SJSA1 (cell line): ENCODE data around the gene TCEA2. TPM values are rescaled to one million over a fixed set of nuclear protein-coding genes. Genes with fewer than 3 reads are reported as not detected.

Source experiments
- DNase-seq, 2 experiments: peaks; one replicate each; pipeline ENCODE4 v3.0.0-alpha.2; 2015 to 2020; ENCODE audit warnings: low spot score in 2 of 2, low read depth in 1 of 2
- H3K27ac ChIP-seq: fragments of 250-450 bp; sonication (Bioruptor Pico); 2 replicates; pipeline ENCODE4 v1.5.1; 2020; ENCODE audit warnings: mild to moderate bottlenecking, moderate library complexity
- H3K27me3 ChIP-seq: fragments of 250-450 bp; sonication (Bioruptor Pico); replicated peaks from 2 replicates; pipeline ENCODE4 v1.5.1; 2020; ENCODE audit warnings: mild to moderate bottlenecking, moderate library complexity
- H3K36me3 ChIP-seq: fragments of 250-450 bp; sonication (Bioruptor Pico); 2 replicates; pipeline ENCODE4 v1.5.1; 2020; ENCODE audit warnings: mild to moderate bottlenecking
- H3K4me1 ChIP-seq: fragments of 250-450 bp; sonication (Bioruptor Pico); replicated peaks from 2 replicates; pipeline ENCODE4 v1.6.1; 2021; ENCODE audit warnings: mild to moderate bottlenecking
- H3K4me3 ChIP-seq: fragments of 250-450 bp; sonication (Bioruptor Pico); 2 replicates; pipeline ENCODE4 v1.5.1; 2020; ENCODE audit warnings: mild to moderate bottlenecking
- H3K9me3 ChIP-seq: fragments of 250-450 bp; sonication (Bioruptor Pico); replicated peaks from 2 replicates; pipeline ENCODE4 v1.5.1; 2020; ENCODE audit warnings: mild to moderate bottlenecking
- total RNA-seq: library from RNA; depleted of rRNA; stranded (reverse); fragments of >200 nt; shearing (Covaris generic); gene quantifications from 2 replicates; pipeline ENCODE4 v1.2.3, GENCODE V29; 2014

Gene TCEA2
- total RNA-seq, 1 experiment from 2014 or later = 120 TPM

- no peak for DNase-seq
- no peak overlapping the region for H3K4me3 ChIP-seq
- peaks cover 2% of the 10 kb centered on the region; the same call in 1 of the 2 replicates for H3K27me3 ChIP-seq
Observed at GRCh38 chr20:64077876-64078551, 15.0 kb downstream of the TCEA2 start.

GRCh38 chr20:64078934-64079272 lies 15.9 kb downstream of the TCEA2 start:
- DNase-seq = no peak
- Histone ChIP-seq H3K36me3 (peaks cover 14% of the 10 kb centered on the region), H3K27me3 (peaks cover 10% of the 10 kb centered on the region), H3K4me3 (peak overlapping the region; percentile 60), H3K9me3 (no peaks in the 10 kb centered on the region), H3K4me1 (peaks cover 48% of the 10 kb centered on the region), H3K27ac (no peak overlapping the region)

More at GRCh38 chr20:64077876-64078551, 15.0 kb downstream of the TCEA2 start:
- no peak overlapping the region for H3K27ac ChIP-seq
- peaks cover 39% of the 10 kb centered on the region for H3K4me1 ChIP-seq
- no peaks in the 10 kb centered on the region for H3K9me3 ChIP-seq
- peaks cover 22% of the 10 kb centered on the region for H3K36me3 ChIP-seq

DNA sequence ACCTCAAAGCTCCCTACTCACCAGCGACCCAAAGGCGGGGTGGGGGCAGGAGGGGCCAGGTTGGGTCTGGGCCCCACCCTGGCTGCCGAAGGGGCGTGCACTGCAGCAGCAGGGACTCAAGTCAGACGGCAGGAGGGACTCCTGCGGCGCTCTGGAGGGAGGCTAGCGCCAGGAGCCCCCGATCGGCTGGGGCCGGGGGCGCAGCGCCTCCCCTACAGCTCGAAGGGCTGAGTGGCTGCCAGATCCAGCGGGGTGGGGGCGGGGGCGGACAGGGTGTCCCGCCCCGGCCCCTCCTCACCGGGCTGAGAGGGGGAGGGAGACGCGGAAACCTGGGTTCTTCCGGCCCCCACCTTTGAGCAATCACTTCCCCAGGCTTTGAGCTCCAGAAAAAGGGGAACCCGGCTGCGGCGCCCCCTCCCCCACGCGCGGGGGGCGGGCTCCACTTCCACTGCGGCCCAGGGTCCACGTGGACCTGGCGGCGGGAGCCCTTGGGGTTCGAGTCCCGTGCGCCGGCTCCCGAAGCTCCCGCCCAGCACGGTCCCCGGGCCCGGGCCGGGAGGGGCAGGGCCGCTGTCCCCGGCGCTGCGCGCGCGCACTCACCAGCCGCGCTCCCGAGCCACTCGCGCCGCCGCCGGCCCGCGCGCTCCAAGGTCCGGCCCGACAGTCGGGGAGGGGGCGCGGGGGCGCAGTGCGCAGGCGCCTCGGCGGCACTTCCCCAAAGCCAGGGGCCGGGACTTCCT lies 16.4 kb downstream of the TCEA2 start, which contains the start of gene RGS19:
RGS19 (minus strand) TSS at position 246 of the 740 bp plus-strand sequence. CDS start 2,632 bp downstream, outside the sequence.
- H3K36me3 ChIP-seq = peaks cover 8% of the 10 kb centered on the region
- DNase-seq = peak; percentile 62 to 68
- peaks cover 47% of the 10 kb centered on the region for H3K4me1 ChIP-seq
- no peaks in the 10 kb centered on the region for H3K9me3 ChIP-seq
- peak within 1 kb of the TSS; percentile 60 for H3K4me3 ChIP-seq
- peaks cover 16% of the 10 kb centered on the region for H3K27me3 ChIP-seq
- H3K27ac ChIP-seq = no peak within 1 kb of the TSS

- H3K27me3 ChIP-seq = peaks cover 24% of the 10 kb centered on the region
- peaks cover 39% of the 10 kb centered on the region for H3K4me1 ChIP-seq
- DNase-seq = no peak
- H3K4me3 ChIP-seq = peak within 1 kb of the TSS; percentile 60
- peaks cover 5% of the 10 kb centered on the region; the same call in 1 of the 2 replicates for H3K36me3 ChIP-seq
- no peaks in the 10 kb centered on the region for H3K9me3 ChIP-seq
- H3K27ac ChIP-seq = no peak within 1 kb of the TSS
Observed at GRCh38 chr20:64080013-64080812, 17.2 kb downstream of the TCEA2 start, which contains the start of gene OPRL1. Gene OPRL1 (plus strand): TSS chr20:64080082. CDS start chr20:64092721, 12,639 bp downstream.

DNA sequence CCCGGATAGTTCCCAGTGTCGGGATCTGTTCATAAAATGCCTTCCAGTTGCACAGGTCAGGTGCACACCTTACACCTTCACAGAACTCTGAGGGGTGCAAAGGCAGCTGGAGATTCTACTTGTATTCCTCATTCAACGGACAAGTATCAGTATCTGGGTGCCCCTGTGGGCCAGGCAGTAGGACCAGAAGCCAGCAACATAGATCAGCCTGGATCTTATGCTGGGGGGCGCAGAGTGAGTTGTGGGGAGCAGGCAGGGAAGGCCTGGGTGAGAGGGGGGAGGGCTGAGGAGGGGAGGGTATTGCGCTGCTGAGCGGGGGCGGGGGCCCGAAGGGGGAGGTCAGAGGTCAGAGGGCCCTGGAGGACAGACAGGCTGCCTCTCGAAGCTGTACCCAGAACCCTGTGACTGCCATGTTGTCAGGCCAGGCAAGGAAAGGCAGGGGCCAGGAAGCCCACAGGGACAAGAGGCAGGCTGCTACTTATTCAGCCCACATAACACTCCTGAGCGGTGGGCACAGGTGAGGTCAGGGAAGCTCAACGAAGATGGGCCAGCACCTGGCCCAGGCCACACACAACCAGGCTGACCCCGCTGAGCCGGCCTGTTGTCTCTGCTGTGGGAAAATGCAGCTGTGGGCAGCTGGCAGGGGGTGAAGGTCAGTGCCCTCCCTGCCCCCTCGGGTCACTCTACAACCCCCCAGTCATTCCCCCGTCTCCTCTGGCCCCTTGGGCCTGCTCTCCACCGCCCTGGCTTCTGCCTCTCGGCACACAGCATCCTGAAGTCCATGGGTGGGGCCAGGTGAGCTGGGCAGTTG lies 18.0 kb downstream of the TCEA2 start:
- H3K9me3 ChIP-seq = no peaks in the 10 kb centered on the region
- H3K4me3 ChIP-seq = no peak overlapping the region
- no peak overlapping the region for H3K27ac ChIP-seq
- peaks cover 30% of the 10 kb centered on the region for H3K27me3 ChIP-seq
- peaks cover 39% of the 10 kb centered on the region for H3K4me1 ChIP-seq
- peaks cover 4% of the 10 kb centered on the region; the same call in 1 of the 2 replicates for H3K36me3 ChIP-seq
- no peak for DNase-seq

DNA sequence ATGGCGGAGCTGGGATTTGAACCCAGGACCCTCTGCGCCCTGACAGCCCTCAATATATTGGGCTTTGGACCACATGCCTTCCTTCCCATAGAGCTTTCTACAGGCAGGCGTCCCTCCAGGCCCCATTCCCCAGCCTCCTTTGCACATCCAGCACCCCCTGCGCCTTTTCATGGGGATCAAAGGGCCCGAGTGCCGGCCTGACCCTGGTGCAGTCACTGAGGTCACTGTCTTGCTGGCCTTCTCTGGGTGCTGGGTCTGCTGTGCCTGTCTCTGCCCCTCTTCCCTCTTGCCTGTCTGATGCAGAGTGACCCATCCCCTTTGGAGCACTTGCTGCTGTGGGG lies 18.6 kb downstream of the TCEA2 start:
- Histone ChIP-seq H3K27ac (no peak overlapping the region), H3K36me3 (no peaks in the 10 kb centered on the region; the same call in 1 of the 2 replicates), H3K4me1 (peaks cover 39% of the 10 kb centered on the region), H3K9me3 (no peaks in the 10 kb centered on the region), H3K27me3 (peaks cover 36% of the 10 kb centered on the region), H3K4me3 (no peak overlapping the region)
- DNase-seq = no peak

DNA sequence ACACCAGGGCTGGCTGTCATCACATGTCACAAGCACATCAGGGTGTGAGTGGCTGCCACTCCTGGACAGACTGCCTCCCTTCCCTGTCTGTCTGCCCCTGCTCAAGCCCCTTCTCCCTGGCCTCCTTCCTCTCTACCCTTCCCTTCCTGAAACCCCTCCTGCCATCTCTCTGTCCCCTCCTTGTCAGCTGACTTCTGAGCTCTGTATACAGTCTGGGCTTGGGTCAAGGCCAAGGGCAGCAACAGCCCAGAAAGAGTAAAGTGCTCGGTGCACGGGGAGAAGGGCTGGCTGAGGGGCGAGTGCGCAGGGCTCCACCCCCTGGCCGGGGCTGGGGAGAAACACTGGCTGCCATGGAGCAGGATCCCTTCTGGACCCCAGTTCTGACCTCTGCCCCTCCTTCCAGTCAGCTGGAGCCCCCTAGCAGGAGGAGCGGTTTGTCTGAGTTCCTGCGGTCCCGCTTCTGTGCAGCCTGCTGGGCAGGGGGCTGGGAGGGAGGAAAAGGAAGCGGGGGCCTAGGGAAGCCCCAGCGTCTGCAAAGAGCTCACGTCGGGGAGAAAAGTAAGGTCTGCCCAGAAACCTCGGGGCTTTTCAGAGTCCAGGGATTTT lies 19.2 kb downstream of the TCEA2 start:
- no peaks in the 10 kb centered on the region for H3K9me3 ChIP-seq
- H3K27me3 ChIP-seq = peaks cover 36% of the 10 kb centered on the region
- H3K36me3 ChIP-seq = no peaks in the 10 kb centered on the region; the same call in 1 of the 2 replicates
- no peak overlapping the region for H3K4me3 ChIP-seq
- no peak overlapping the region for H3K27ac ChIP-seq
- DNase-seq = no peak
- peaks cover 39% of the 10 kb centered on the region for H3K4me1 ChIP-seq

- Histone ChIP-seq H3K36me3 (no peaks in the 10 kb centered on the region; the same call in 1 of the 2 replicates), H3K27ac (no peak overlapping the region), H3K9me3 (peaks cover 4% of the 10 kb centered on the region), H3K27me3 (peaks cover 36% of the 10 kb centered on the region), H3K4me1 (peaks cover 37% of the 10 kb centered on the region), H3K4me3 (peak overlapping the region; percentile 35)
- DNase-seq = no peak
Observed at GRCh38 chr20:64082820-64083377, 19.9 kb downstream of the TCEA2 start.

- DNase-seq = peak; percentile 59 to 80
- Histone ChIP-seq H3K27me3 (peaks cover 36% of the 10 kb centered on the region), H3K4me1 (peaks cover 32% of the 10 kb centered on the region), H3K27ac (no peak overlapping the region), H3K36me3 (no peaks in the 10 kb centered on the region; the same call in 1 of the 2 replicates), H3K9me3 (peaks cover 6% of the 10 kb centered on the region), H3K4me3 (peak overlapping the region; percentile 35)
Observed at GRCh38 chr20:64083378-64083803, 20.4 kb downstream of the TCEA2 start.

DNA sequence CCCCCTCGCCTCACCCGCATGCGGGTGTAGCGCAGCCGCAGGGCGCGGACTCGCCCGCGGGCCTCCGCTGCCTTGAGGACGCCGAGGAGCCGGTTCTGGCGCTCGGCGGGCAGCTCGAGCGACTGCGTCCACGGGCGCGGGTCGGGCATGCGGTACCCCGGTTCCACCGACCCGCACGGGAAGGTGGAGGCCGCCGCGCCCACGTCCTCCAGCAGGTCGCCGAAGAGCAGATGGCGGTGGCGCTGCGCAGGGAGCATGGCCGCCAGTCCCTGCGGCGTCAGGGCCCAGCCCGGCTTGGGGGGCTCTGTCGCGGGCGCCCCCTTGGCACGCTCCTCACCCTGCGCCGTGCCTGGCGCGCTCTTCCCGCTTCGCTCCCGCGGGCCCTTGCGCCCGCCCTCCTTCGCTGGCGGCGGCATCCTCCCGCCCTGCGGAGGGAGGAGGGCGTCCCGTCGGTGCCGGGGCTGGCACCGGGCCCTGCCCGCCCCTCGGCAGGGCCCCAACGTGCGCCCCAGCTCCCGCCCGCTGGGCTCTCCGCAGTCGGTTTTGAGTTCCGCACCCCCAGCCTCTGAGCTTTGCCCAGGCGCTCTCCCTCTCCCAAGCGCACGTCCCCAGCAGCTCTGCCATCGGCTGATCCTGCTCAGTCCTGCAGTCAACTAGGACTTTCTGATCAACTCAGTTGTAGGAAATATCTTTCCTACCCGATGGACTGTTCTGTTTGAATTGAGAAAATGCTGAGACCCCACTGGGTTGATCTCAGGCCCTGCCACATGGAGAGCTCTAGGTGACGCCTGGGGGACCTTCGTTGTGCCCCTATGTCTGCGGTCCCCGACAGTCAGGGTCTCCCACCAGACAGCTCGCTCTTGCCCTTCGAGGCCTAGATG lies 21.0 kb downstream of the TCEA2 start, which contains the start of gene LKAAEAR1:
LKAAEAR1 (minus strand) TSS at position 595 of the 881 bp plus-strand sequence; CDS start at position 416, 179 bp downstream.
- Histone ChIP-seq H3K4me3 (peak within 1 kb of the TSS; percentile 35), H3K4me1 (peaks cover 26% of the 10 kb centered on the region), H3K27ac (no peak within 1 kb of the TSS), H3K27me3 (peaks cover 36% of the 10 kb centered on the region), H3K9me3 (peaks cover 6% of the 10 kb centered on the region), H3K36me3 (no peaks in the 10 kb centered on the region; the same call in 1 of the 2 replicates)
- no peak for DNase-seq

DNA sequence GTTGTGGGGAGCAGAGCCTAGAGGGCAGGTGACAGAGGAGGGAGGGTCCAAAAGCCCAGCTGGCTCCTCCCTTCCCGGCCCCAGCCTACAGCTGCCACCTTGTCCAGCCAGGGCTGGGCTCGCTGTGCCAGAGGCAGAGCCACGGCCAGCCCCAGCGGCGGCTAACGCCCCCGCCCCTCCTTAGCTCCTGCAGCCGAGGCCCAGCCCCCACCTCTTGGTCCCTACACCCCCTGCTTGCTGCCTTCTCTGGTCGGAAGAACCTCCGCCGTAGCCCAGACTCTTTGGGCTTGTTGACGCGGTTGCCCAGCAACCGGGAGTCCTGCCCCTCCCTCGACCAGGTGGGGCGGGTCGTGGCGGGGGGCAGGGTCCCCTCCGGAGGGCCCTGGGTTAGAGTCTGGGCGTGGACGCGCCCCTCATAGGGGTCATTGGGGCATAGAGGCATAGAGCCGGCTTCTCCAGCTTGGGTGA lies 21.7 kb downstream of the TCEA2 start:
- peaks cover 6% of the 10 kb centered on the region for H3K9me3 ChIP-seq
- DNase-seq = no peak
- no peak overlapping the region for H3K4me3 ChIP-seq
- H3K27ac ChIP-seq = no peak overlapping the region
- H3K36me3 ChIP-seq = no peaks in the 10 kb centered on the region; the same call in 1 of the 2 replicates
- peaks cover 43% of the 10 kb centered on the region for H3K27me3 ChIP-seq
- H3K4me1 ChIP-seq = peaks cover 19% of the 10 kb centered on the region
